GM12873 (cell line): ENCODE data around the gene AGXT.

Experiments
- TF ChIP-seq, protein P1 (sequence below): IDR thresholded peaks from 2 replicates; pipeline ENCODE4 v1.5.1; 2012; ENCODE audit warnings: low read depth, mild to moderate bottlenecking, moderate library complexity, low read length, control low read depth; ENCODE audit not compliant: insufficient read depth; ENCODE audit errors: missing control alignments

AGXT gene

DNA sequence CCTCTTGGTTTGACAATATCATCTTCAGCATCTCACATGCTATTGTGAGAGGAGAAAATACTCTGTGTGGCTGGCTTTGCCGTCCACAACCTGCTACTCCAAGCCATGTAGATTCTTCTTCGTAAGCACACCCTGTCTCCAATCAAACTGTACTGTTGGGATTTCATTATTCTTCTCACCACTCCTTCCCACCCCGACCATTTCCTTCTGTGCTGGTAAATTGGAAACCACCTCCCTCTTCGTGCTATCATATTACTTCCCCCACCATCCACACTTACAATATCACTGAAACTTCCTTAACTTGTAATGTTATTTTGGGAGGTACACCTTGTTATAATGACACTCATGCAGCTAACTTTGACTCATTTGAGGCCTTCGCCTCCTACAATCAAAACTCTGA lies 3.2 kb upstream of the AGXT start:
- TF ChIP-seq, protein P1, sequence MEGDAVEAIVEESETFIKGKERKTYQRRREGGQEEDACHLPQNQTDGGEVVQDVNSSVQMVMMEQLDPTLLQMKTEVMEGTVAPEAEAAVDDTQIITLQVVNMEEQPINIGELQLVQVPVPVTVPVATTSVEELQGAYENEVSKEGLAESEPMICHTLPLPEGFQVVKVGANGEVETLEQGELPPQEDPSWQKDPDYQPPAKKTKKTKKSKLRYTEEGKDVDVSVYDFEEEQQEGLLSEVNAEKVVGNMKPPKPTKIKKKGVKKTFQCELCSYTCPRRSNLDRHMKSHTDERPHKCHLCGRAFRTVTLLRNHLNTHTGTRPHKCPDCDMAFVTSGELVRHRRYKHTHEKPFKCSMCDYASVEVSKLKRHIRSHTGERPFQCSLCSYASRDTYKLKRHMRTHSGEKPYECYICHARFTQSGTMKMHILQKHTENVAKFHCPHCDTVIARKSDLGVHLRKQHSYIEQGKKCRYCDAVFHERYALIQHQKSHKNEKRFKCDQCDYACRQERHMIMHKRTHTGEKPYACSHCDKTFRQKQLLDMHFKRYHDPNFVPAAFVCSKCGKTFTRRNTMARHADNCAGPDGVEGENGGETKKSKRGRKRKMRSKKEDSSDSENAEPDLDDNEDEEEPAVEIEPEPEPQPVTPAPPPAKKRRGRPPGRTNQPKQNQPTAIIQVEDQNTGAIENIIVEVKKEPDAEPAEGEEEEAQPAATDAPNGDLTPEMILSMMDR = no peak

- TF ChIP-seq, protein P1 = no peak
Observed at GRCh38 chr2:240869109-240869955, 708 bp downstream of the AGXT start.

- TF ChIP-seq, protein P1 = no peak
Observed at GRCh38 chr2:240869956-240870875, 1.6 kb downstream of the AGXT start.

- TF ChIP-seq, protein P1 = no peak
Observed at GRCh38 chr2:240871071-240871958, 2.7 kb downstream of the AGXT start.

GRCh38 chr2:240872317-240873097 lies 3.9 kb downstream of the AGXT start:
- TF ChIP-seq, protein P1 = no peak

DNA sequence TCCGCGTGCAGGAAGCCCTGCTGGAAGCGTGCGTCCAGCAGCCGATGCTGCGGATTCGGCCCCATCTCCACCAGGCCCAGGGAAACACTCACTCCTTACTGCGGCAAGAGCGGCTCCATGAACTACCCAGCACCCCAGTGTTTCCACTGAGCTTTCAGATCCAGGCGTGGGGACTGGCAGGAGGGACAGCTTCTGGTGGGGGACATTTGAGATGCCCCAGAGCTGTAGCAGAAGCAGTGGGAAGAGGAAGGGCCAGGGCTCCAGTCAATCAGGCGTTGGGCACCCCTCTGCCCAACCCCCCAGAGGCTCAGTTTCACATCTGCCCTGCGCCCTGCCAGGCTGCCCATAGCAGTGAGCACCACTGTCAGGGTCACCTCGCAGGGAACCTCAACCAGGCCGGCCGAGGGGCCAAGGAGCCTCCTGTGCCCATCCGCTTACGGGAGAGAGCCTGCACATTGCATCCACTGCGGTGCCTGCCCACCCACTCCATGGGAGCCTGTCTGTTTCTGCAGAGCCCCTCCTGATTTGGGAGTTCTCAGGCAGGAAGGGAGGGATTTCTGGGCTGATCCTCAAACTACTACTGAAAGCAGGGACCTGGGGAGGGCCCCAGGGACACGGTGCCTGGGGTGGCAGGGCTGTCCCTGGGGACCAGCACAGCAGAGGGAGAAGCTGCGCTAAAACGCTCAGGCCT lies 4.6 kb downstream of the AGXT start:
- TF ChIP-seq, protein P1 = no peak
